ENCODE data around the gene KBTBD6.

KBTBD6 gene

GRCh38 chr13:41150058-41150457, 17.5 kb upstream of the KBTBD6 start:
- DNase-seq (ENCODE audit: low read depth), result no peak
- TF ChIP-seq MYC (IDR thresholded peaks at IDR 0.05; ENCODE audit: low read depth, low read length) (no peak), POLR2A (IDR thresholded peaks at IDR 0.05; ENCODE audit: extremely low read depth, insufficient read length) (no peak), CTCF (IDR thresholded peaks at IDR 0.05; ENCODE audit: low read depth, low read length) (no peak), MAX (IDR thresholded peaks at IDR 0.05; ENCODE audit: low read depth, low read length) (no peak)
- H3K4me3 ChIP-seq (ENCODE audit: low read depth, low read length), result no peak overlapping the region

- no peak for TF ChIP-seq CTCF (IDR thresholded peaks at IDR 0.05; ENCODE audit: low read depth, low read length)
- TF ChIP-seq POLR2A (IDR thresholded peaks at IDR 0.05; ENCODE audit: extremely low read depth, insufficient read length), result no peak
- TF ChIP-seq MYC (IDR thresholded peaks at IDR 0.05; ENCODE audit: low read depth, low read length), result no peak
- no peak for TF ChIP-seq MAX (IDR thresholded peaks at IDR 0.05; ENCODE audit: low read depth, low read length)
- peak; percentile 30 for DNase-seq (ENCODE audit: low read depth)
- H3K4me3 ChIP-seq (ENCODE audit: low read depth, low read length), result no peak overlapping the region
Observed at GRCh38 chr13:41148419-41149283, 16.0 kb upstream of the KBTBD6 start.

GRCh38 chr13:41145136-41145908, 12.7 kb upstream of the KBTBD6 start:
- H3K4me3 ChIP-seq (ENCODE audit: low read depth, low read length), result no peak overlapping the region
- DNase-seq (ENCODE audit: low read depth), result no peak
- TF ChIP-seq POLR2A (IDR thresholded peaks at IDR 0.05; ENCODE audit: extremely low read depth, insufficient read length) (no peak), CTCF (IDR thresholded peaks at IDR 0.05; ENCODE audit: low read depth, low read length) (no peak), MAX (IDR thresholded peaks at IDR 0.05; ENCODE audit: low read depth, low read length) (no peak), MYC (IDR thresholded peaks at IDR 0.05; ENCODE audit: low read depth, low read length) (no peak)

GRCh38 chr13:41144576-41144975, 12.0 kb upstream of the KBTBD6 start:
- no peak for TF ChIP-seq MYC (IDR thresholded peaks at IDR 0.05; ENCODE audit: low read depth, low read length)
- no peak for TF ChIP-seq POLR2A (IDR thresholded peaks at IDR 0.05; ENCODE audit: extremely low read depth, insufficient read length)
- no peak overlapping the region for H3K4me3 ChIP-seq (ENCODE audit: low read depth, low read length)
- no peak for DNase-seq (ENCODE audit: low read depth)

GRCh38 chr13:41139296-41139966, 6.8 kb upstream of the KBTBD6 start:
- no peak for TF ChIP-seq POLR2A (IDR thresholded peaks at IDR 0.05; ENCODE audit: extremely low read depth, insufficient read length)
- TF ChIP-seq MAX (IDR thresholded peaks at IDR 0.05; ENCODE audit: low read depth, low read length), result no peak
- TF ChIP-seq CTCF (IDR thresholded peaks at IDR 0.05; ENCODE audit: low read depth, low read length), result no peak
- no peak for TF ChIP-seq MYC (IDR thresholded peaks at IDR 0.05; ENCODE audit: low read depth, low read length)
- H3K4me3 ChIP-seq (ENCODE audit: low read depth, low read length), result no peak overlapping the region
- no peak for DNase-seq (ENCODE audit: low read depth)
